GM23338 (cell line): ENCODE data around the gene PDGFRB. TPM values are rescaled to one million over a fixed set of nuclear protein-coding genes. Genes with fewer than 3 reads are reported as not detected.

Experiments used
- ATAC-seq: fragments of 200-7000 bp; cut with Tn5 transposase; 3 replicates; pipeline ENCODE4 v1.9.1; 2020
- DNase-seq: peaks from one replicate; pipeline ENCODE4 v3.0.0-alpha.2; 2015; ENCODE audit warnings: low spot score
- H2AFZ ChIP-seq: fragments of 200-600 bp; sonication (generic); 2 replicates; pipeline ENCODE4 v1.8.0; 2016; ENCODE audit warnings: antibody characterized with exemption, mild to moderate bottlenecking, moderate library complexity
- H3F3A ChIP-seq: fragments of 200-600 bp; sonication (generic); replicated peaks from 2 replicates; pipeline ENCODE4 v1.8.0; 2017; ENCODE audit warnings: antibody characterized with exemption, mixed run types, low read depth
- H3K27ac ChIP-seq: fragments of 200-600 bp; sonication (generic); 2 replicates; pipeline ENCODE4 v1.6.1; 2016; ENCODE audit warnings: low read depth
- H3K27me3 ChIP-seq: fragments of 200-600 bp; sonication (generic); 2 replicates; pipeline ENCODE4 v1.8.0; 2016; ENCODE audit warnings: mild to moderate bottlenecking, mixed run types, moderate library complexity; ENCODE audit not compliant: insufficient read depth
- H3K36me3 ChIP-seq: fragments of 200-600 bp; sonication (generic); 2 replicates; pipeline ENCODE4 v1.8.0; 2016; ENCODE audit warnings: mild to moderate bottlenecking; ENCODE audit not compliant: insufficient read depth
- H3K4me1 ChIP-seq: fragments of 200-600 bp; sonication (generic); 2 replicates; pipeline ENCODE4 v1.8.0; 2016; ENCODE audit warnings: mild to moderate bottlenecking, moderate library complexity; ENCODE audit not compliant: insufficient read depth
- H3K4me2 ChIP-seq: fragments of 200-600 bp; sonication (generic); 2 replicates; pipeline ENCODE4 v1.7.1; 2017; ENCODE audit warnings: mixed run types
- H3K4me3 ChIP-seq: fragments of 200-600 bp; sonication (generic); 2 replicates; pipeline ENCODE4 v1.6.1; 2016; ENCODE audit warnings: mixed run types
- H3K79me2 ChIP-seq: fragments of 200-600 bp; sonication (generic); replicated peaks from 2 replicates; pipeline ENCODE4 v1.8.0; 2017; ENCODE audit warnings: mild to moderate bottlenecking; ENCODE audit not compliant: insufficient read depth
- H3K9me2 ChIP-seq: fragments of 200-600 bp; sonication (generic); 2 replicates; pipeline ENCODE4 v1.8.0; 2017; ENCODE audit not compliant: insufficient read depth
- H4K20me1 ChIP-seq: fragments of 200-600 bp; sonication (generic); replicated peaks from 2 replicates; pipeline ENCODE4 v1.8.0; 2017; ENCODE audit warnings: mild to moderate bottlenecking; ENCODE audit not compliant: insufficient read depth
- H3K27ac Mint-ChIP-seq: 2 replicates; pipeline ENCODE4 v1.8.0; 2020; ENCODE audit warnings: inconsistent platforms, mild to moderate bottlenecking, moderate library complexity, mixed read lengths
- H3K27me3 Mint-ChIP-seq: 3 replicates; pipeline ENCODE4 v1.8.0; 2022; ENCODE audit warnings: low read depth, mild to moderate bottlenecking, moderate library complexity, mixed read lengths, inconsistent platforms; ENCODE audit not compliant: insufficient read depth, poor library complexity
- H3K36me3 Mint-ChIP-seq: 3 replicates; pipeline ENCODE4 v1.8.0; 2021; ENCODE audit warnings: low read depth, mild to moderate bottlenecking, inconsistent platforms, moderate library complexity, mixed read lengths
- H3K4me1 Mint-ChIP-seq: 3 replicates; pipeline ENCODE4 v1.8.0; 2020; ENCODE audit warnings: mild to moderate bottlenecking, inconsistent platforms, mixed read lengths
- H3K4me3 Mint-ChIP-seq: 3 replicates; pipeline ENCODE4 v1.8.0; 2021; ENCODE audit warnings: moderate library complexity, mild to moderate bottlenecking, inconsistent platforms, mixed read lengths
- H3K9me3 Mint-ChIP-seq: 3 replicates; pipeline ENCODE4 v1.8.0; 2020; ENCODE audit warnings: moderate library complexity, mild to moderate bottlenecking, inconsistent platforms, mixed read lengths
- CREB1 ChIP-seq: fragments of 250-450 bp; sonication (Bioruptor Pico); IDR thresholded peaks from 2 replicates; pipeline ENCODE4 v1.5.0; 2020; ENCODE audit warnings: low read depth, mild to moderate bottlenecking, moderate library complexity
- EZH2 ChIP-seq: fragments of 200-600 bp; sonication (generic); IDR thresholded peaks from one replicate; pipeline ENCODE4 v1.8.0; 2017; ENCODE audit warnings: antibody characterized with exemption, mild to moderate bottlenecking, low read depth; ENCODE audit not compliant: unreplicated experiment
- NANOG ChIP-seq: IDR thresholded peaks from 2 replicates; pipeline ENCODE4 v1.6.1; 2016; ENCODE audit warnings: antibody characterized with exemption, borderline replicate concordance
- POLR2AphosphoS5 ChIP-seq: IDR thresholded peaks from 2 replicates; pipeline ENCODE4 v1.6.1; 2016; ENCODE audit warnings: antibody characterized with exemption, low read depth
- ZNF114 ChIP-seq: fragments of 250-450 bp; sonication (Bioruptor Pico); IDR thresholded peaks from 2 replicates; pipeline ENCODE4 v1.5.0; 2020; ENCODE audit warnings: mild to moderate bottlenecking, moderate library complexity
- ZNF462 ChIP-seq: fragments of 250-450 bp; sonication (Bioruptor Pico); IDR thresholded peaks from 2 replicates; pipeline ENCODE4 v1.5.0; 2020; ENCODE audit warnings: mild to moderate bottlenecking, moderate library complexity
- polyA plus RNA-seq: library from polyadenylated mRNA; unstranded; fragments of >200 nt; fragmentation: Nextera tagmentation; extraction: Ambion mirVana; gene quantifications from 2 replicates; pipeline ENCODE4 v1.2.1, GENCODE V29; 2016
- total RNA-seq: library from RNA; depleted of rRNA; stranded (reverse); fragments of >200 nt; shearing (Covaris generic); gene quantifications from 2 replicates; pipeline ENCODE4 v1.2.3, GENCODE V29; 2014

PDGFRB gene
- total and polyA plus RNA-seq, 2 experiments from 2014 or later, result 4.5 to 11.3 TPM

- Mint-ChIP-seq H3K27ac (no peak overlapping the region), H3K9me3 (no peaks in the 10 kb centered on the region), H3K4me3 (no peak overlapping the region), H3K27me3 (peaks cover 22% of the 10 kb centered on the region), H3K4me1 (peaks cover 24% of the 10 kb centered on the region), H3K36me3 (no peaks in the 10 kb centered on the region; the same call in 2 of the 3 replicates)
- ATAC-seq (no peak), DNase-seq (no peak)
- H3K4me3 ChIP-seq, result no peak overlapping the region
- no peaks in the 10 kb centered on the region for H3K79me2 ChIP-seq
- no peak overlapping the region for H3K27ac ChIP-seq
- TF ChIP-seq ZNF462 (CRISPR knock-in tag), result no peak
- TF ChIP-seq EZH2, result no peak
- TF ChIP-seq ZNF114, result no peak
- no peak for TF ChIP-seq POLR2AphosphoS5
- TF ChIP-seq CREB1 (CRISPR knock-in tag), result no peak
- TF ChIP-seq NANOG, result no peak
- H3K9me2 ChIP-seq, result no peaks in the 10 kb centered on the region
- no peaks in the 10 kb centered on the region for H3K27me3 ChIP-seq
- no peak overlapping the region for H2AFZ ChIP-seq
- no peaks in the 10 kb centered on the region for H4K20me1 ChIP-seq
- H3F3A ChIP-seq, result no peaks in the 10 kb centered on the region
- H3K4me1 ChIP-seq, result peaks cover 12% of the 10 kb centered on the region
- H3K4me2 ChIP-seq, result no peak overlapping the region
- no peaks in the 10 kb centered on the region for H3K36me3 ChIP-seq
These were observed 29.3 kb downstream of the PDGFRB start for GRCh38 chr5:150126199-150126920.
